OCI-LY1 (cell line): Measurements from ENCODE around the gene AFAP1.

Experiments
- H2AFZ ChIP-seq: fragments of 200-600 bp; sonication (generic), shearing (Covaris generic); 2 replicates; pipeline ENCODE4 v1.6.0; 2014; ENCODE audit warnings: antibody characterized with exemption, mild to moderate bottlenecking, low read length
- H3F3A ChIP-seq: fragments of 200-600 bp; sonication (generic), shearing (Covaris generic); 2 replicates; pipeline ENCODE4 v1.6.0; 2014; ENCODE audit warnings: mild to moderate bottlenecking, antibody characterized with exemption, low read length, moderate library complexity; ENCODE audit not compliant: insufficient read depth
- H3K27ac ChIP-seq: fragments of 200-600 bp; sonication (generic); 2 replicates; pipeline ENCODE4 v1.5.1; 2014; ENCODE audit warnings: low read length, mixed run types, mild to moderate bottlenecking, low read depth; ENCODE audit not compliant: poor library complexity, severe bottlenecking
- H3K27me3 ChIP-seq: fragments of 200-600 bp; sonication (generic); 2 replicates; pipeline ENCODE4 v1.6.0; 2014; ENCODE audit warnings: antibody characterized with exemption, mild to moderate bottlenecking, low read length, moderate library complexity; ENCODE audit not compliant: insufficient read depth
- H3K36me3 ChIP-seq: fragments of 200-600 bp; sonication (generic); 2 replicates; pipeline ENCODE4 v1.6.1; 2014; ENCODE audit warnings: mild to moderate bottlenecking, antibody characterized with exemption, low read length, moderate library complexity, mixed read lengths; ENCODE audit not compliant: insufficient read depth
- H3K4me1 ChIP-seq: fragments of 200-600 bp; sonication (generic); 2 replicates; pipeline ENCODE4 v1.5.1; 2014; ENCODE audit warnings: mild to moderate bottlenecking, low read length, moderate library complexity; ENCODE audit not compliant: insufficient read depth, severe bottlenecking
- H3K4me2 ChIP-seq: fragments of 200-600 bp; sonication (generic), shearing (Covaris generic); 2 replicates; pipeline ENCODE4 v1.6.1; 2014; ENCODE audit warnings: low read length
- H3K4me3 ChIP-seq: fragments of 200-600 bp; sonication (generic); 2 replicates; pipeline ENCODE4 v1.5.1; 2014; ENCODE audit warnings: low read length, low read depth, mild to moderate bottlenecking, mixed read lengths; ENCODE audit not compliant: poor library complexity, severe bottlenecking
- H3K79me2 ChIP-seq: fragments of 200-600 bp; shearing (Covaris generic); 2 replicates; pipeline ENCODE4 v1.6.1; 2016; ENCODE audit warnings: mixed run types, low read length, mixed read lengths; ENCODE audit not compliant: insufficient read depth
- H3K9ac ChIP-seq: fragments of 200-600 bp; sonication (generic), shearing (Covaris generic); 2 replicates; pipeline ENCODE4 v1.6.1; 2014; ENCODE audit warnings: mild to moderate bottlenecking, low read length, mixed read lengths
- H3K9me2 ChIP-seq: fragments of 200-600 bp; sonication (generic), shearing (Covaris generic); 2 replicates; pipeline ENCODE4 v1.6.1; 2014; ENCODE audit warnings: low read depth, mild to moderate bottlenecking, low read length, mixed read lengths
- H3K9me3 ChIP-seq: fragments of 200-600 bp; shearing (Covaris generic); 2 replicates; pipeline ENCODE4 v1.6.1; 2014; ENCODE audit warnings: low read length, mixed read lengths
- H4K20me1 ChIP-seq: fragments of 200-600 bp; sonication (generic), shearing (Covaris generic); 2 replicates; pipeline ENCODE4 v1.6.0; 2016; ENCODE audit warnings: mild to moderate bottlenecking, low read length; ENCODE audit not compliant: insufficient read depth
- EZH2 ChIP-seq: fragments of 200-600 bp; sonication (generic), shearing (Covaris generic); IDR thresholded peaks from 2 replicates; pipeline ENCODE4 v1.8.0; 2017; ENCODE audit warnings: borderline replicate concordance, mixed run types, mild to moderate bottlenecking, antibody characterized with exemption, low read length, moderate library complexity, mixed read lengths
- TF ChIP-seq, protein P1 (sequence below): fragments of 200-600 bp; sonication (generic), shearing (Covaris generic); IDR thresholded peaks from 2 replicates; pipeline ENCODE4 v1.5.1; 2017; ENCODE audit warnings: mild to moderate bottlenecking, antibody characterized with exemption, low read length, moderate library complexity, mixed read lengths

The AFAP1 gene

DNA sequence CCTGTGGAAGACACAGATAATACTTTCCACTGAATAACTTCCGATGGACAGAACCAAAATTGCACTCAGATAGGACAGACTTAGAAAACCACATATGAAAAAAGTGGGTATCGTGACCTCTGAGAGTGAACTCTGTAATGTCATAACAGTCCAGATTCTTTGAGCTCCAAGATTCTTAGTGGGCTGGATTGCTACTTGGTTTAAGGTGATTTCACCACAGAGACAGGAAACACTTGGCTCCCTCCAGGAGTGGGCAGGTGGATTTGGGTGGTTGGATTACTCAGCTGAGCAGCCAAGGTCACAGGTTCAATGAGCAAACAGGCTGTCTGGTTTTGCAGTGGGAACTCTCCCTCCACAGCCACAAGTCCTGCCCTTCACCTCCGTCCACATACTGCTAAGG, 126.0 kb downstream of the AFAP1 start:
- H3F3A ChIP-seq: no peaks in the 10 kb centered on the region
- no peak overlapping the region for H3K4me2 ChIP-seq
- no peaks in the 10 kb centered on the region for H3K79me2 ChIP-seq
- no peaks in the 10 kb centered on the region for H3K4me1 ChIP-seq
- no peaks in the 10 kb centered on the region for H3K36me3 ChIP-seq
- no peak overlapping the region for H3K4me3 ChIP-seq
- no peak for TF ChIP-seq EZH2
- TF ChIP-seq, protein P1, sequence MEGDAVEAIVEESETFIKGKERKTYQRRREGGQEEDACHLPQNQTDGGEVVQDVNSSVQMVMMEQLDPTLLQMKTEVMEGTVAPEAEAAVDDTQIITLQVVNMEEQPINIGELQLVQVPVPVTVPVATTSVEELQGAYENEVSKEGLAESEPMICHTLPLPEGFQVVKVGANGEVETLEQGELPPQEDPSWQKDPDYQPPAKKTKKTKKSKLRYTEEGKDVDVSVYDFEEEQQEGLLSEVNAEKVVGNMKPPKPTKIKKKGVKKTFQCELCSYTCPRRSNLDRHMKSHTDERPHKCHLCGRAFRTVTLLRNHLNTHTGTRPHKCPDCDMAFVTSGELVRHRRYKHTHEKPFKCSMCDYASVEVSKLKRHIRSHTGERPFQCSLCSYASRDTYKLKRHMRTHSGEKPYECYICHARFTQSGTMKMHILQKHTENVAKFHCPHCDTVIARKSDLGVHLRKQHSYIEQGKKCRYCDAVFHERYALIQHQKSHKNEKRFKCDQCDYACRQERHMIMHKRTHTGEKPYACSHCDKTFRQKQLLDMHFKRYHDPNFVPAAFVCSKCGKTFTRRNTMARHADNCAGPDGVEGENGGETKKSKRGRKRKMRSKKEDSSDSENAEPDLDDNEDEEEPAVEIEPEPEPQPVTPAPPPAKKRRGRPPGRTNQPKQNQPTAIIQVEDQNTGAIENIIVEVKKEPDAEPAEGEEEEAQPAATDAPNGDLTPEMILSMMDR: no peak
- no peak overlapping the region for H3K9ac ChIP-seq
- H3K27ac ChIP-seq: no peak overlapping the region
- no peaks in the 10 kb centered on the region for H4K20me1 ChIP-seq
- no peaks in the 10 kb centered on the region for H3K27me3 ChIP-seq
- H2AFZ ChIP-seq: no peak overlapping the region
- H3K9me3 ChIP-seq: no peaks in the 10 kb centered on the region
- H3K9me2 ChIP-seq: no peaks in the 10 kb centered on the region

DNA sequence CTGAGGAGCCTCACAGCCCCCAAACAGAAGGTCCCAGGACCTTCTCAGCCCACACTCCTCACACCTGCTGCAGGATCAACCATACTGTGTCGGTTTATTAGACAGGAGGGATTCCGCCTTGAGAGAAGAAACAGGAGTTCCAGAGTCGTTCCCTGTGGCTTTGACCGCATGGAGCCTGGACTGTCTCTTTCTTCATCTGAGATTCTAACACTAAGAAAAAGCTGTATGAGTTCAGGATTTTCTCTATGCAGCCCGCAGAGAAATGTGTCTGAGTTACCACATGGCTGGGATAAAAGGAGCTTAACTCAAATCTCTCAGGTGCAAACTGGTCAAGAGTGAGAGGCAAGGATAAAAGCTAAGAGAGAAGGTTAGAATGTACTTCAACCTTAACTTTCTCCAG, 126.7 kb downstream of the AFAP1 start:
- Histone ChIP-seq H3K4me3 (no peak overlapping the region), H3K9me3 (no peaks in the 10 kb centered on the region), H3K9me2 (no peaks in the 10 kb centered on the region), H3K4me1 (no peaks in the 10 kb centered on the region), H2AFZ (no peak overlapping the region), H3K36me3 (no peaks in the 10 kb centered on the region), H3K27ac (no peak overlapping the region), H4K20me1 (no peaks in the 10 kb centered on the region), H3F3A (no peaks in the 10 kb centered on the region), H3K27me3 (no peaks in the 10 kb centered on the region), H3K79me2 (no peaks in the 10 kb centered on the region), H3K9ac (no peak overlapping the region), H3K4me2 (no peak overlapping the region)
- TF ChIP-seq, protein P1: no peak
- no peak for TF ChIP-seq EZH2

DNA sequence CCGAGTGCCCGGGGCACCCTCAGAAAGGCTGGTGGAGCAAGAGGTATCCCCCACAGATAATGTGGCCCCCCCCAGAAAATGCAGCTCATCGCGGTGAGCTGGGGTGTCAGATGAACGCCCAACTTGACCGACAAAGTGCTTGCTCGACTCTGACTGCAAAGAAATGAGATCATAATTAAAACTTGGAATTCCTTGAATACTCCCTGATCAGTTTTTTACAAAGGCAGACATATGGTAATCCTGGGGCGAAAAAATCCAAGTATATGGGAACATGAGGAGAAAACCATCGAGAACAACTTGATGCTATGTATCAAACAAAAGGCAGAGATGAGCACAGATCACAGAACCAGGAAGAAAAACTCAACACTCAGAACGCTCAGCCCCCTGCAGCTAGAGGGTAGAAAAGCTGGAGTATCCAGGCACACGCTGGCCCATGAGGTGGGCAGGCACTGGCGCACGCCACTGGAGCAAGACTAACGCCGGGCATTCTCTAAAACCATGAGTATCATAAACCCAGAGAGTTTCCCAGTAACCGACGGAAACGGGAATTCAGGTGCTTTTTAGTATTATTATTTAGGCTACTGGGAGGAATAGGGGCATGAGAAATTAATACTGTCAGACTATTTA, 127.3 kb downstream of the AFAP1 start:
- H3K4me3 ChIP-seq: no peak overlapping the region
- no peaks in the 10 kb centered on the region for H3K36me3 ChIP-seq
- no peaks in the 10 kb centered on the region for H3K4me1 ChIP-seq
- H3K4me2 ChIP-seq: no peak overlapping the region
- H3K9me3 ChIP-seq: no peaks in the 10 kb centered on the region
- H3K79me2 ChIP-seq: no peaks in the 10 kb centered on the region
- TF ChIP-seq, protein P1: no peak
- no peak for TF ChIP-seq EZH2
- no peaks in the 10 kb centered on the region for H3K9me2 ChIP-seq
- no peaks in the 10 kb centered on the region for H3K27me3 ChIP-seq
- no peak overlapping the region for H3K27ac ChIP-seq
- H3K9ac ChIP-seq: no peak overlapping the region
- no peaks in the 10 kb centered on the region for H4K20me1 ChIP-seq
- no peak overlapping the region for H2AFZ ChIP-seq
- H3F3A ChIP-seq: no peaks in the 10 kb centered on the region
